ENCODE results near the gene WEE1. TPM values are rescaled to one million over a fixed set of nuclear protein-coding genes. Genes with fewer than 3 reads are reported as not detected.
A peak's percentile ranks its signal among the peaks of the same experiment; 100 is the strongest.

WEE1 gene
- total RNA-seq, 1 donor from 2014 or later: 66.4 TPM

- H3K36me3 Mint-ChIP-seq: peaks cover 6% of the 10 kb centered on the region
- peaks cover 50% of the 10 kb centered on the region for H3K4me1 Mint-ChIP-seq
- no peak for DNase-seq (ENCODE audit: low spot score in 2 of 2, unreplicated experiment in 2 of 2)
- peak overlapping the region; percentile 84 for H3K27ac Mint-ChIP-seq
- no peak for TF ChIP-seq CTCF (IDR thresholded peaks at IDR 0.05; ENCODE audit: unreplicated experiment)
- H3K9me3 Mint-ChIP-seq: no peaks in the 10 kb centered on the region
- H3K4me3 Mint-ChIP-seq: no peak overlapping the region
- no peaks in the 10 kb centered on the region for H3K27me3 Mint-ChIP-seq (ENCODE audit: low read depth)
These were observed 44.7 kb upstream of the WEE1 start for GRCh38 chr11:9528573-9529333.

- Mint-ChIP-seq H3K27ac (peak overlapping the region; percentile 84), H3K4me3 (no peak overlapping the region), H3K9me3 (no peaks in the 10 kb centered on the region), H3K4me1 (peaks cover 55% of the 10 kb centered on the region), H3K27me3 (ENCODE audit: low read depth) (no peaks in the 10 kb centered on the region), H3K36me3 (peaks cover 6% of the 10 kb centered on the region)
- peak in 1 of 2 experiments; percentile 53 for DNase-seq (ENCODE audit: low spot score in 2 of 2, unreplicated experiment in 2 of 2)
- no peak for TF ChIP-seq CTCF (IDR thresholded peaks at IDR 0.05; ENCODE audit: unreplicated experiment)
These were observed 44.2 kb upstream of the WEE1 start for GRCh38 chr11:9529334-9529650.

GRCh38 chr11:9530020-9530621, 43.3 kb upstream of the WEE1 start:
- peak overlapping the region; percentile 1 for H3K4me3 Mint-ChIP-seq
- H3K4me1 Mint-ChIP-seq: peaks cover 59% of the 10 kb centered on the region
- TF ChIP-seq CTCF (IDR thresholded peaks at IDR 0.05; ENCODE audit: unreplicated experiment): no peak
- DNase-seq (ENCODE audit: low spot score in 2 of 2, unreplicated experiment in 2 of 2): no peak
- peak overlapping the region; percentile 84 for H3K27ac Mint-ChIP-seq
- no peaks in the 10 kb centered on the region for H3K9me3 Mint-ChIP-seq
- H3K27me3 Mint-ChIP-seq (ENCODE audit: low read depth): no peaks in the 10 kb centered on the region
- H3K36me3 Mint-ChIP-seq: peaks cover 6% of the 10 kb centered on the region

- H3K36me3 Mint-ChIP-seq: peaks cover 4% of the 10 kb centered on the region
- peaks cover 59% of the 10 kb centered on the region for H3K4me1 Mint-ChIP-seq
- peak overlapping the region; percentile 84 for H3K27ac Mint-ChIP-seq
- no peaks in the 10 kb centered on the region for H3K27me3 Mint-ChIP-seq (ENCODE audit: low read depth)
- TF ChIP-seq CTCF (IDR thresholded peaks at IDR 0.05; ENCODE audit: unreplicated experiment): no peak
- H3K9me3 Mint-ChIP-seq: no peaks in the 10 kb centered on the region
- DNase-seq (ENCODE audit: low spot score in 2 of 2, unreplicated experiment in 2 of 2): no peak
- H3K4me3 Mint-ChIP-seq: no peak overlapping the region
These were observed 42.4 kb upstream of the WEE1 start for GRCh38 chr11:9530901-9531625.

GRCh38 chr11:9533058-9533457, 40.4 kb upstream of the WEE1 start:
- H3K27ac Mint-ChIP-seq: peak overlapping the region; percentile 81
- no peaks in the 10 kb centered on the region for H3K36me3 Mint-ChIP-seq
- no peak for TF ChIP-seq CTCF (IDR thresholded peaks at IDR 0.05; ENCODE audit: unreplicated experiment)
- no peak for DNase-seq (ENCODE audit: low spot score in 2 of 2, unreplicated experiment in 2 of 2)
- no peaks in the 10 kb centered on the region for H3K27me3 Mint-ChIP-seq (ENCODE audit: low read depth)
- H3K4me1 Mint-ChIP-seq: peaks cover 48% of the 10 kb centered on the region
- H3K9me3 Mint-ChIP-seq: no peaks in the 10 kb centered on the region
- no peak overlapping the region for H3K4me3 Mint-ChIP-seq
